CD4-positive, alpha-beta T cell (primary cell): ENCODE results near the gene IGFBP2. TPM values are rescaled to one million over a fixed set of nuclear protein-coding genes. Genes with fewer than 3 reads are reported as not detected.

Experiments
- ATAC-seq: fragments of 200-7000 bp; cut with Tn5 transposase; one replicate; pipeline ENCODE4 v1.10.0; 2022; ENCODE audit warnings: mild to moderate bottlenecking; ENCODE audit not compliant: poor library complexity
- CTCF ChIA-PET: fragments of 350-600 bp; sonication (Branson Sonifier 250); formaldehyde crosslinking; loops from one replicate; lab custom pipeline; 2021; ENCODE audit warnings: antibody characterized with exemption, inconsistent platforms; lab: Charles Lee
- POLR2A ChIA-PET: fragments of 350-600 bp; sonication (Branson Sonifier 250); formaldehyde crosslinking; loops from one replicate; lab custom pipeline; 2021; ENCODE audit warnings: antibody characterized with exemption, inconsistent platforms; lab: Charles Lee
- DNase-seq, 14 experiments: peaks; one replicate each; pipeline ENCODE4 v3.0.0-alpha.2; 2013 to 2020; ENCODE audit warnings: mixed read lengths in 2 of 14
- H3K27ac ChIP-seq, 2 donors: one replicate each; pipeline versions ENCODE4 v1.5.1 to v1.7.0; 2013; ENCODE audit warnings: low read length in 2 of 2, low read depth in 1 of 2, mild to moderate bottlenecking in 1 of 2
- H3K27me3 ChIP-seq, 2 experiments: 1 replicate in 1 of 2; 2 replicates in 1 of 2; pipeline versions ENCODE4 v1.6.1 to v1.7.0; 2013; ENCODE audit warnings: low read length in 2 of 2, control low read depth in 1 of 2, mild to moderate bottlenecking in 1 of 2, moderate library complexity in 1 of 2; ENCODE audit not compliant: insufficient read depth in 2 of 2, control insufficient read depth in 1 of 2
- H3K36me3 ChIP-seq: one replicate; pipeline ENCODE4 v1.6.1; 2013; ENCODE audit warnings: low read length, control low read depth; ENCODE audit not compliant: insufficient read depth
- H3K4me1 ChIP-seq: one replicate; pipeline ENCODE4 v1.6.1; 2013; ENCODE audit warnings: low read length, control low read depth; ENCODE audit not compliant: insufficient read depth
- H3K4me3 ChIP-seq: one replicate; pipeline ENCODE4 v1.5.1; 2013; ENCODE audit warnings: mild to moderate bottlenecking, low read length, moderate library complexity
- H3K9me3 ChIP-seq, 2 experiments: 1 replicate in 1 of 2; 2 replicates in 1 of 2; pipeline versions ENCODE4 v1.6.1 to v1.7.0; 2013; ENCODE audit warnings: low read length in 2 of 2, mild to moderate bottlenecking in 2 of 2, control low read depth in 1 of 2, moderate library complexity in 1 of 2; ENCODE audit not compliant: control insufficient read depth in 1 of 2, insufficient read depth in 1 of 2
- H3K27ac Mint-ChIP-seq: one replicate; pipeline ENCODE4 v1.8.0; 2020; ENCODE audit warnings: mixed read lengths
- H3K27me3 Mint-ChIP-seq: one replicate; pipeline ENCODE4 v1.8.0; 2021; ENCODE audit warnings: mixed read lengths
- H3K36me3 Mint-ChIP-seq: one replicate; pipeline ENCODE4 v1.8.0; 2021; ENCODE audit warnings: low read depth, mixed read lengths
- H3K4me1 Mint-ChIP-seq: one replicate; pipeline ENCODE4 v1.8.0; 2021; ENCODE audit warnings: low read depth, mixed read lengths
- H3K4me3 Mint-ChIP-seq: one replicate; pipeline ENCODE4 v1.8.0; 2020; ENCODE audit warnings: mild to moderate bottlenecking, mixed read lengths
- H3K9me3 Mint-ChIP-seq: one replicate; pipeline ENCODE4 v1.8.0; 2020; ENCODE audit warnings: mixed read lengths
- intact Hi-C, 2 experiments: fragments of 100-400 bp; cut with DNase I in 1 of 2; cut with micrococcal nuclease in 1 of 2; formaldehyde crosslinking; loops; one replicate each; pipeline versions ENCODE4 v1.15.1 to v1.9.0; 2023 to 2025; cut with DNase I, micrococcal nuclease
- total RNA-seq, 174 experiments: library from RNA in 2 of 174; stranded (reverse) in 2 of 174; gene quantifications; one replicate each; pipeline ENCODE4 v1.2.3 and lab custom pipeline; 2021 to 2026
- TF ChIP-seq, protein P1 (sequence below): fragments of 200-600 bp; IDR thresholded peaks from one replicate; pipeline ENCODE4 v1.8.0; 2022; ENCODE audit warnings: antibody characterized with exemption, mild to moderate bottlenecking

IGFBP2 gene
- total RNA-seq, 2 experiments from 2014 or later = not detected

DNA sequence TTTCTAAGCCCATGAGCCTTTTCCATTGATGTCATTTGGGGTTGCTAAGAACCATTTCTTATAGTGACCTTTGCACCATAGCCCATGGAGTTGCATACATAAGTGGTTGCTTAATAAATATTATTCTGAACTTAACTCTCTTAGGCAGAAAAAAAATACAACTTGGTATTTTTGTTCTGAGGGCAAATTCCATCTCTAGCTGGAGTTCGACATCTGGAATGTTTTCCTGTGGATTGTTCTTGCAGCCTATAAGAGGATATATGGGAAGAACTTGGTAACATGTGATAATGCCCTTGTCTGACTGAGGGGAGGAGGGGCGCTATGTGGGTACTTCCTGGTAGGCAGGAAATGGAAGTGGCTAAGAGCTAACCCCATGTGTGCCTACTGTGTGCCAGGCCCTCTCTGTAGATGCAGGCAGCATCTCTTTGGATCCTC lies 20.7 kb downstream of the IGFBP2 start:
- ChIA-PET CTCF (no interaction called here), POLR2A (no interaction called here)
- no peak overlapping the region for H3K27ac ChIP-seq
- H3K4me3 Mint-ChIP-seq = no peak overlapping the region
- H3K4me1 Mint-ChIP-seq = no peaks in the 10 kb centered on the region
- TF ChIP-seq, protein P1, sequence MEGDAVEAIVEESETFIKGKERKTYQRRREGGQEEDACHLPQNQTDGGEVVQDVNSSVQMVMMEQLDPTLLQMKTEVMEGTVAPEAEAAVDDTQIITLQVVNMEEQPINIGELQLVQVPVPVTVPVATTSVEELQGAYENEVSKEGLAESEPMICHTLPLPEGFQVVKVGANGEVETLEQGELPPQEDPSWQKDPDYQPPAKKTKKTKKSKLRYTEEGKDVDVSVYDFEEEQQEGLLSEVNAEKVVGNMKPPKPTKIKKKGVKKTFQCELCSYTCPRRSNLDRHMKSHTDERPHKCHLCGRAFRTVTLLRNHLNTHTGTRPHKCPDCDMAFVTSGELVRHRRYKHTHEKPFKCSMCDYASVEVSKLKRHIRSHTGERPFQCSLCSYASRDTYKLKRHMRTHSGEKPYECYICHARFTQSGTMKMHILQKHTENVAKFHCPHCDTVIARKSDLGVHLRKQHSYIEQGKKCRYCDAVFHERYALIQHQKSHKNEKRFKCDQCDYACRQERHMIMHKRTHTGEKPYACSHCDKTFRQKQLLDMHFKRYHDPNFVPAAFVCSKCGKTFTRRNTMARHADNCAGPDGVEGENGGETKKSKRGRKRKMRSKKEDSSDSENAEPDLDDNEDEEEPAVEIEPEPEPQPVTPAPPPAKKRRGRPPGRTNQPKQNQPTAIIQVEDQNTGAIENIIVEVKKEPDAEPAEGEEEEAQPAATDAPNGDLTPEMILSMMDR = no peak
- H3K9me3 Mint-ChIP-seq = no peaks in the 10 kb centered on the region
- no peak overlapping the region for H3K4me3 ChIP-seq
- H3K27me3 ChIP-seq = no peaks in the 10 kb centered on the region
- no peaks in the 10 kb centered on the region for H3K4me1 ChIP-seq
- H3K27ac Mint-ChIP-seq = no peak overlapping the region
- no peaks in the 10 kb centered on the region for H3K36me3 Mint-ChIP-seq
- H3K36me3 ChIP-seq = no peaks in the 10 kb centered on the region
- H3K9me3 ChIP-seq = no peaks in the 10 kb centered on the region
- no peaks in the 10 kb centered on the region for H3K27me3 Mint-ChIP-seq
- DNase-seq = no peak
- no peak for ATAC-seq
- intact Hi-C loops = no loop called here

DNA sequence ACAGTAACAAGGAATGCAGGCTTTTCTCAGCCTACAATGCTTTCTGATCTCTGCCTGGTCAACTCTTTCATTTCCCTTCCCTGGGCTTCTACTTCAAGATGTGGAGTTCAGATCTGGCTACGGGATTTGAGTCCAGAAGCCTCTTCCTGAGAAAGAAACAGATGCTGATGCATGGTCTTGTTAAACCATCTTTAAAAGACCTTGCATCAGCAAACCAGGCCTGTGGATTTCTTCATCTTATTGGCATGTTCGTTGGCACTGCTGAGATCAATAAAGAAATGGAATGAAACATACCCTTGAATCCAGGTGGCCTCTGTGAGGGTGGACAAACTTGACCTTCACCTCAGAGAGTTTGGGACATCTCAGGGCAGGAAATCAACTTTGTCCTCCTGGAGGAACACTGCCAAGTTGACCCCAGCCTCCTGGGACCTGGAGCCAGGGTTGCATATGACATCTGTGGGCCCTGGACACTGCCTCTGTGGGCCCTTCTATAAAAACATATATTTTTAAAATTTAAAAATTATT lies 21.4 kb downstream of the IGFBP2 start:
- no peaks in the 10 kb centered on the region for H3K9me3 ChIP-seq
- TF ChIP-seq, protein P1 = no peak
- no peaks in the 10 kb centered on the region for H3K36me3 ChIP-seq
- H3K27ac Mint-ChIP-seq = no peak overlapping the region
- H3K36me3 Mint-ChIP-seq = no peaks in the 10 kb centered on the region
- H3K27ac ChIP-seq = no peak overlapping the region
- peaks cover 3% of the 10 kb centered on the region for H3K27me3 Mint-ChIP-seq
- no peak overlapping the region for H3K4me3 ChIP-seq
- H3K27me3 ChIP-seq = no peaks in the 10 kb centered on the region
- no peak overlapping the region for H3K4me3 Mint-ChIP-seq
- intact Hi-C loops = no loop called here
- DNase-seq (no peak), ATAC-seq (no peak)
- no peaks in the 10 kb centered on the region for H3K9me3 Mint-ChIP-seq
- ChIA-PET POLR2A (no interaction called here), CTCF (no interaction called here)
- no peaks in the 10 kb centered on the region for H3K4me1 Mint-ChIP-seq
- no peaks in the 10 kb centered on the region for H3K4me1 ChIP-seq

DNA sequence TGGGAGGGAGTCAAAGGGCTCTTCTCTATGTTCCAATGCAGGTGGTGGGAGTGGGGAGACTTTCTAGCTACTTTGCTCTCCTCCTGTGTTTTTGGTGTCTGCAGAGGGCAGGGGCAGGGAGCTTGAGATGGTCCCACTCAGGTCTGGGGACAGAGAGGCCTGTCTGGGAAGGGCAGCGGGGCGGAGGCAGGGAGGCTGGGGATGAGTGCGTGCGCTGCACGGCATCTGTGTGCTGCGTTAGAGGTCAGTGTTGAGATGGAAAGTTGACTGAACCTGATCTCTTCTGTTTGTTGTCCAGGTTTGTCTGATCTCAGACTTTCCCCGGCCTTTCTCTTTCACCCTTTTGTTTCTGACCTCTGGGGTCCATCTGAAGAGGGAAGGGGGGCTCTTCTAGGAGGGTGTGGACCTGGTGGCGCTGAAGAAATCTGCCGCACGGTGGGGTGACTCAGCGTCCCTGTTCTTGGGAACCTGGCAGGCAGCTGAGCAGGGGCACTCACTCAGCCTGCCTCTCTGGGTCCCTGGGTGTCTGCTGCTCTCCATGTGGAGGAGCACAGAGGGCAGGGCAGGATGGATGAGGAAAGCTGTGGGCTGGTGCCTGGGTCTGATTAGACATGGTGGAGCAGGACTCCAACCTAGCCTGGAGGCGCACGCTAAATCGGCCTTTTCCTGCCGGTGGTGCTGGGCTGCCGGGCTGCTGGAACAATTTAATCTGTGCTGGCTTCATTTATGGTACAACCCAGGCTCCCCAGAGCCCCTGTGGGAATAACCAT lies 24.1 kb downstream of the IGFBP2 start:
- Mint-ChIP-seq H3K4me1 (no peaks in the 10 kb centered on the region), H3K9me3 (no peaks in the 10 kb centered on the region), H3K27me3 (peaks cover 6% of the 10 kb centered on the region), H3K36me3 (no peaks in the 10 kb centered on the region), H3K27ac (no peak overlapping the region), H3K4me3 (no peak overlapping the region)
- ChIA-PET CTCF (no interaction called here), POLR2A (no interaction called here)
- ATAC-seq (no peak), DNase-seq (no peak)
- Histone ChIP-seq H3K36me3 (no peaks in the 10 kb centered on the region), H3K27ac (no peak overlapping the region), H3K27me3 (no peaks in the 10 kb centered on the region), H3K9me3 (peaks cover 0 to 5% of the 10 kb centered on the region in 2 experiments), H3K4me3 (no peak overlapping the region), H3K4me1 (no peaks in the 10 kb centered on the region)
- intact Hi-C loops = no loop called here
- TF ChIP-seq, protein P1 = no peak
